Measurements from ENCODE around the gene HNRNPU.

The HNRNPU gene

GRCh38 chr1:244863491-244864252, 671 bp downstream of the HNRNPU start:
- DNase-seq (ENCODE audit: low read depth, low spot score): no peak
- H3K4me3 ChIP-seq (ENCODE audit: low read length): peak overlapping the region; percentile 90

GRCh38 chr1:244862699-244863490, 1.4 kb downstream of the HNRNPU start:
- H3K4me3 ChIP-seq (ENCODE audit: low read length): peak overlapping the region; percentile 90
- DNase-seq (ENCODE audit: low read depth, low spot score): peak; percentile 87

GRCh38 chr1:244862354-244862698, 2.0 kb downstream of the HNRNPU start:
- H3K4me3 ChIP-seq (ENCODE audit: low read length): peak overlapping the region; percentile 71
- DNase-seq (ENCODE audit: low read depth, low spot score): peak; percentile 50

GRCh38 chr1:244861683-244862082, 2.7 kb downstream of the HNRNPU start:
- H3K4me3 ChIP-seq (ENCODE audit: low read length): peak overlapping the region; percentile 71
- DNase-seq (ENCODE audit: low read depth, low spot score): no peak

- no peak for DNase-seq (ENCODE audit: low read depth, low spot score)
- H3K4me3 ChIP-seq (ENCODE audit: low read length): peak overlapping the region; percentile 71
Observed at GRCh38 chr1:244860914-244861610, 3.3 kb downstream of the HNRNPU start.

GRCh38 chr1:244860078-244860477, 4.3 kb downstream of the HNRNPU start:
- H3K4me3 ChIP-seq (ENCODE audit: low read length): no peak overlapping the region
- DNase-seq (ENCODE audit: low read depth, low spot score): no peak

GRCh38 chr1:244858357-244858756, 6.0 kb downstream of the HNRNPU start:
- DNase-seq (ENCODE audit: low read depth, low spot score): no peak
- H3K4me3 ChIP-seq (ENCODE audit: low read length): no peak overlapping the region

GRCh38 chr1:244857761-244858160, 6.6 kb downstream of the HNRNPU start:
- no peak for DNase-seq (ENCODE audit: low read depth, low spot score)
- no peak overlapping the region for H3K4me3 ChIP-seq (ENCODE audit: low read length)

- no peak for DNase-seq (ENCODE audit: low read depth, low spot score)
- H3K4me3 ChIP-seq (ENCODE audit: low read length): no peak overlapping the region
Observed at GRCh38 chr1:244854865-244855578, 9.3 kb downstream of the HNRNPU start.

- DNase-seq (ENCODE audit: low read depth, low spot score): no peak
- no peak overlapping the region for H3K4me3 ChIP-seq (ENCODE audit: low read length)
Observed at GRCh38 chr1:244854166-244854565, 10.2 kb downstream of the HNRNPU start.

GRCh38 chr1:244852694-244853093, 11.6 kb downstream of the HNRNPU start:
- no peak overlapping the region for H3K4me3 ChIP-seq (ENCODE audit: low read length)
- DNase-seq (ENCODE audit: low read depth, low spot score): no peak

- H3K4me3 ChIP-seq (ENCODE audit: low read length): no peak overlapping the region
- DNase-seq (ENCODE audit: low read depth, low spot score): no peak
Observed at GRCh38 chr1:244851546-244852231, 12.7 kb downstream of the HNRNPU start.

- DNase-seq (ENCODE audit: low read depth, low spot score): no peak
Observed at GRCh38 chr1:244850896-244851295, 13.4 kb downstream of the HNRNPU start.

GRCh38 chr1:244850099-244850852, 14.1 kb downstream of the HNRNPU start:
- no peak for DNase-seq (ENCODE audit: low read depth, low spot score)
- no peak overlapping the region for H3K4me3 ChIP-seq (ENCODE audit: low read length)

More at GRCh38 chr1:244850896-244851295, 13.4 kb downstream of the HNRNPU start:
- H3K4me3 ChIP-seq (ENCODE audit: low read length): no peak overlapping the region

- DNase-seq (ENCODE audit: low read depth, low spot score): no peak
- no peak overlapping the region for H3K4me3 ChIP-seq (ENCODE audit: low read length)
Observed at GRCh38 chr1:244849189-244849866, 15.0 kb downstream of the HNRNPU start.

GRCh38 chr1:244846653-244847052, 17.7 kb downstream of the HNRNPU start:
- no peak for DNase-seq (ENCODE audit: low read depth, low spot score)
- no peak overlapping the region for H3K4me3 ChIP-seq (ENCODE audit: low read length)

Measured in Jurkat, Clone E6-1 (cell line).